HUES48 (cell line): Measurements from ENCODE around the gene FBXO36.

Experiments
- H3K27ac ChIP-seq: one replicate; pipeline ENCODE4 v1.7.0; 2013; ENCODE audit warnings: low read depth, low read length, inconsistent platforms
- H3K27me3 ChIP-seq: 2 replicates; pipeline ENCODE4 v1.6.1; 2013; ENCODE audit warnings: mild to moderate bottlenecking, low read length; ENCODE audit not compliant: control insufficient read depth, insufficient read depth
- H3K36me3 ChIP-seq: 2 replicates; pipeline ENCODE4 v1.6.1; 2013; ENCODE audit warnings: low read length; ENCODE audit not compliant: control insufficient read depth, insufficient read depth
- H3K4me1 ChIP-seq: 2 replicates; pipeline ENCODE4 v1.6.1; 2013; ENCODE audit warnings: mild to moderate bottlenecking, low read length; ENCODE audit not compliant: control insufficient read depth, insufficient read depth
- H3K4me3 ChIP-seq: 2 replicates; pipeline ENCODE4 v1.5.1; 2013; ENCODE audit warnings: mild to moderate bottlenecking, low read depth, low read length
- H3K9ac ChIP-seq: 2 replicates; pipeline ENCODE4 v1.6.1; 2013; ENCODE audit warnings: mild to moderate bottlenecking, low read depth, low read length, moderate library complexity
- H3K9me3 ChIP-seq: 2 replicates; pipeline ENCODE4 v1.6.1; 2013; ENCODE audit warnings: low read length; ENCODE audit not compliant: control insufficient read depth, insufficient read depth

Gene FBXO36

GRCh38 chr2:230048010-230048671, 125.8 kb downstream of the FBXO36 start:
- Histone ChIP-seq H3K27me3 (no peaks in the 10 kb centered on the region), H3K9ac (no peak overlapping the region), H3K27ac (no peak overlapping the region), H3K4me1 (no peaks in the 10 kb centered on the region), H3K9me3 (no peaks in the 10 kb centered on the region), H3K36me3 (no peaks in the 10 kb centered on the region), H3K4me3 (no peak overlapping the region)

GRCh38 chr2:230050136-230050535, 127.8 kb downstream of the FBXO36 start:
- Histone ChIP-seq H3K27ac (no peak overlapping the region), H3K4me3 (no peak overlapping the region), H3K27me3 (no peaks in the 10 kb centered on the region), H3K4me1 (no peaks in the 10 kb centered on the region), H3K9ac (no peak overlapping the region), H3K36me3 (no peaks in the 10 kb centered on the region), H3K9me3 (no peaks in the 10 kb centered on the region)

GRCh38 chr2:230052299-230052698, 130.0 kb downstream of the FBXO36 start:
- Histone ChIP-seq H3K9ac (no peak overlapping the region), H3K9me3 (no peaks in the 10 kb centered on the region)

GRCh38 chr2:230053753-230054478, 131.6 kb downstream of the FBXO36 start:
- H3K4me1 ChIP-seq = no peaks in the 10 kb centered on the region
- peak overlapping the region; percentile 6 for H3K27ac ChIP-seq
- no peaks in the 10 kb centered on the region for H3K27me3 ChIP-seq
- no peak overlapping the region for H3K9ac ChIP-seq
- no peaks in the 10 kb centered on the region for H3K9me3 ChIP-seq
- H3K36me3 ChIP-seq = no peaks in the 10 kb centered on the region
- no peak overlapping the region for H3K4me3 ChIP-seq

More at GRCh38 chr2:230052299-230052698, 130.0 kb downstream of the FBXO36 start:
- Histone ChIP-seq H3K4me1 (no peaks in the 10 kb centered on the region), H3K36me3 (no peaks in the 10 kb centered on the region), H3K27me3 (no peaks in the 10 kb centered on the region), H3K27ac (no peak overlapping the region), H3K4me3 (no peak overlapping the region)

- H3K9me3 ChIP-seq = no peaks in the 10 kb centered on the region
- H3K27ac ChIP-seq = no peak overlapping the region
- no peaks in the 10 kb centered on the region for H3K4me1 ChIP-seq
- no peak overlapping the region for H3K4me3 ChIP-seq
- no peaks in the 10 kb centered on the region for H3K27me3 ChIP-seq
- H3K9ac ChIP-seq = no peak overlapping the region
- H3K36me3 ChIP-seq = no peaks in the 10 kb centered on the region
Measured at GRCh38 chr2:230060672-230061293, 138.5 kb downstream of the FBXO36 start.
